ENCODE data around the gene THADA.
"Not testable (repeated sequence)": the region's sequence is repeated elsewhere in the genome, so short reads cannot be mapped to it uniquely, and the experiment has no call there.

Gene THADA

GRCh38 chr2:43594875-43595274 is 963 bp downstream of the THADA start:
- DNase-seq (ENCODE audit: low read depth), result no peak

DNA sequence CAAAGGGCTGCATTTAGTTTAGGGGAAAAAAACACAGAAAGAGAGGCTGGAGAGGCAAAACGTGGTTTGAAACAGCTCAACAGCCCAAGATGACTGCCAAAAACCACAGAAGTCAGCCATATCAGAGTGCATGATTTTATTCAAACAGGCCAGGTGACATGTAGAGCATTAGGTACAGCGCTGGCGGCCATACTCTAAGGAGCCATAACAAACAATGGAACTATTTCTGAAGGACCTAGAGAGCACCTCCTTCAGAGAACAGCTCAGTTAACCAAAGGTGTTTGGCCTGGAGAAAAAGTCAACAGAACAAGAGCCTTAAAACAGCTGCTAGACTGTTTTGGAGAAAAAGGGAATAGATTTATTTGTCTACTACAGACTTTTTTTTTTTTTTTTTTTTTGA is 2.6 kb downstream of the THADA start:
- no peak for DNase-seq (ENCODE audit: low read depth)

- no peak for DNase-seq (ENCODE audit: low read depth)
Measured at GRCh38 chr2:43592443-43592842, 3.4 kb downstream of the THADA start.

GRCh38 chr2:43585708-43586107 is 10.1 kb downstream of the THADA start:
- DNase-seq (ENCODE audit: low read depth), result no peak

GRCh38 chr2:43579275-43579981 is 16.4 kb downstream of the THADA start:
- DNase-seq (ENCODE audit: low read depth), result no peak

DNA sequence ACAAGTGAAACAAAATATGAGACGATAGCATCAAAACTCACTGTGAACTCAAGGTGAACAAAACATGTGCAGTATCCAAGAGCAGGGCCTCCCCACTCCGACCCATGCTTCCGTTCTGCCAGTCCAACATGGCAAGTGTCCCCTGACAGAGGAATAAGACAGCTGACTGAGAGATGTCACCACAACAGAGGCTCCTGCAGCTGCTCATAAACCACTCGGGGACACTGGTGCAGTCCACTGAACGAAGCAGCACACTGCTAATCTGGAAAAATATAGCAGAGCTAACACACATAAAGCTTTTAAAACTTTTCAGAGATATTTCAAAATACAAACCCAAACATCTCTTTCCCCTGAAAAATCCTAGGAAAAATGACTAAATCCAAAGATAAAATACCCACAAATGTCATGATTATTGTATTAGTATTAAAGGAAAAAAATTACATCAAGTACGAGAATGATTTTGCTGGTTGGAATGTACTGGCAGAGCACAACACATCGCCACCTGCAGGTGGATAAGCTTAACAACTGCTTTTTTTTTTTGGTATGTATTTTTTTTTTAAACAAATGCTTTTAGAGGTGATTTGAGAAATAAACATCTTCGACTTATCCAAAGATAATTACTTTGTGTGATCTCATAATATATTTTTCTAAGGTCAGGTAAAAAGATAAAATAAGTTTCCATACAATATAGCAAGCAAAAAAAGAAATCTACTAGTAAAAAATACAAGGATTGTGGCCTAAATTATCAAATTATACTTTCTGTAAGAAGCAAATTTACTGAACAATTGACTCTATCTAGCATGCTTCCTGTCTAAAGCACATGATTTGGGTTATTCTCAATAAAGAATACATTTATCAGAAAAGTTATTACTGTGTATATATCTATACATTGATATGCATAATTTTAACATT is 18.6 kb downstream of the THADA start:
- peak; percentile 31 for DNase-seq (ENCODE audit: low read depth)

DNA sequence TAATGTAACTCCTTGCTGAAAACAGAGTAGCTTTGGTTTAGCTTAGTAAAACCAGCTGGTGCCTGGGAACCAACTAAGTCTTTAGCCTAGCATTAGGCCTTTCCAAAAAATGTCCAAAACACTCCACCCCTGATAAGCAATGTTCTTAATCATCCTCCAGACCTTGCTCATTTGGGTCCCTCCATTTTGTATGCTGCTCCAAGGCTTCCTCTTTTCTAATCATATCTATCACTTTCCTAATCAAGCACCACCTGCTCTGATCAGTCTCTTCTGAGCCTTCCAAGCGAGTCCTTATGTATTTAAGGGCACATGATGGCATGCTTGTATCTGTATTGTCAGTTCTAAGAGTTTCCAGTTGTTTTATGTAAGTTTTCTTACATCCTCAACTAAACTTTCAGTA is 23.6 kb downstream of the THADA start:
- no peak for DNase-seq (ENCODE audit: low read depth)

- DNase-seq (ENCODE audit: low read depth), result no peak
Measured at GRCh38 chr2:43569921-43570320, 25.9 kb downstream of the THADA start.

- no peak for DNase-seq (ENCODE audit: low read depth)
Measured at GRCh38 chr2:43568228-43568627, 27.6 kb downstream of the THADA start.

GRCh38 chr2:43566461-43566729 is 29.4 kb downstream of the THADA start:
- DNase-seq (ENCODE audit: low read depth), result no peak

GRCh38 chr2:43563679-43564078 is 32.2 kb downstream of the THADA start:
- no peak for DNase-seq (ENCODE audit: low read depth)

DNA sequence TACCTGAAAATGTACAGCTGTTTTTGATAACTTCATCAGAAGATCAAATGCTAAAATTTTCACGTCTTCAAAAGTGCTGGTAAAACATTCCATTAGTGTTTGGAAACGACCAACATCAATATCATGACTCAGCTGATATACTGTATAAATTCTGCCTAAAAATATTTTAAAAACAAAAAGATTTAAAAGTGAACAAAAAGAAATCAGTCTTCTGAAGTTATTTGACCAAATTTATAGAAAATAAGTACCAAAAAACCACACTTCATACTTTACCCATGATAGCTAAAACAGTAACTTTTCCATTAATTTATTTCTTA is 35.6 kb downstream of the THADA start:
- no peak for DNase-seq (ENCODE audit: low read depth)

DNA sequence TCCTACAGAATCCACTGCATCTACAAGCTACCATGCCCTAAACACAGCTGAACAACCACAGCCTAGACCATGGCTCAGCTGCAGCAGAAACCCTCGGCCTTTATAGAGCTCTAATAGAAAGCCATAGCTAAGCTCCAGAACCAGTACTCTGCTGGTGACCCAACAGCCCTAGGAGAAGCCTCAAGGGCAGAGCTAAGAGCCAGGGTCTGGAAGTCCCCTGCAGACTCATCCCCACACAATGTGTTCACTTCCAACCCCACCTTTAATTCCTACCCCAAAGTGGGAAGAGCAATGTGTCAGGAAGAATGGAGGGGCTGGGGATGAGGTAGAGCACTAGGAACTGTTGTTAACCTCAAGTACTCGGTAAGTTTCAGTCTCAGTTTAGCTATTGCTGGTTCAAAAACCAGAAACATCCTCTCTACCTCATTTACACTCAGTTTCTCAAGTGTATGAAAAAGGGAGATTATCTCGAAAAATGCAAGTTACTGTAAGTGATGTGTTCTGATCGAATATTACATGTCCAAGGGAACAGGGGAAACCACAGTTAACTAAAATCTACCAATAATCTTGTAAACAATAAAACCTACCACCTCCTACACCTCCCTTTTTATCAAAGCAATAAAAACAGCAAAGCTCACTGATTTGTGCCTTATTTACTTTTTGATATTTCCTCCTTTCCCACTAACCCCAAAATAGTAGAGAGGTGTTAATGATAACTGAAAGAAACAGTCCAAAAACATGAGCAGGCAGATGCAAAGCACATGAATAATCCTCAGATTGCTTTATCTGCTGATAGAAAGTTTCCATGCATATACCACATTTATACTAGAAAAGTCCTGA is 36.2 kb downstream of the THADA start:
- DNase-seq (ENCODE audit: low read depth), result no peak

DNA sequence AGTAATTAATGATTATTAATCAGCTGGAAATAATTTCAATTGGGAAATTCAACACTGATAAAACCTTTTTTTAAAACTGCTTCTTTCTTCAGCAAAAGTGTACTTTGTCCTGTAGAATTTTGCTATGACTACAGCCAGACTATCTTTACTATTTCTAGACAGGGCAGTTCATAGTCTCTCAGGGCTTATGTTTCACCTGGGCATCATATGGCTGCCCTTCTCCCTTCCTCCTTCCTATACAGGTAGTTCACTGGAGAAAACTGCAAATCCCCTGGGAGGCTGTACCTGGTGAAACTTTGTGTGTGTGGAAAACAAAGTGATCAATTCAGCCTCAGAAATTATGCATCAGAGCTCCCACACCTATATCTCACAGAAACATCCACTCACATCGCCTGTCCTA is 38.6 kb downstream of the THADA start:
- DNase-seq (ENCODE audit: low read depth), result no peak

DNA sequence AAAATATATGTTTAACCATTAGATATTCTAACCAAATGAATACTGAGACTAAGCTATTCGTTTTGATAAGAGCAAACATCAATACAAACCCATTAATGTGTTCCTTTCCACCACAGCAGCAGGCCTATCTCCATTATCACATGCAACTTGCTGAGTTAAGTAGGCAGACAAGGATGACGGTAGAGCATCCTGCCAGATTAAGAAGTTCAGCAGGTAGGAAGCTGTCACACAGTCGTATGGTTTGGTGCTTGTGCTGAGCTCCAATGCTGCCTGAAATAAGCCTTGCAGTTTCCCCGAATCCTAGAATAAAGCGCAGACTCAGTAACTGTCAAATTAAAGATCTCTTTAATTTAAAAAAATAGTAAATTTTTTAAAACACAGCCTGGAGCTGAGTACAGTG is 39.6 kb downstream of the THADA start:
- DNase-seq (ENCODE audit: low read depth), result no peak

DNA sequence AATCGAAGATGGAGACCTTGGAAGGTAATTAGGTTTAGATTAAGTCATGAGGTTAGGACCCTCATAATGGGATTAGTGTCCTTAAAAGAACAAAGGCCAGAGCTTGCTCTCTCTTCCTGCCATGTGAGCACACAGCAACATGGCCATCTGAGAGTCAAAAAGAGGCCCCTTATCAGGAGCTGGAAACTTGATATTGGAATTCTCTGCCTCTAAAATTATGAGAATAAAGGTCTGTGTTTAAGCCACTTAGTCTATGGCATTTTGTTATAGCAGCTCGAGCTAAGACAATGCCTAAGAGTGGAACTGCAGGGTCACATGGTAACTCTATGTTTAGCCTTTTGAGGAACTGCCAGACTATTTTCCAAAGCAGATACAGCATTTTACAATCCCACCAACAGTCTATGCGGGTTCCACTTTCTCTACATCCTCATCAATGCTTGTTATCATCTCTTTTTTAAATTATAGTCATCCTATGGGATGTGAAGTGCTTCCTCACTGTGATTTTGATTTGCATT is 42.4 kb downstream of the THADA start:
- DNase-seq (ENCODE audit: low read depth), result no peak

GRCh38 chr2:43551990-43552389 is 43.8 kb downstream of the THADA start:
- DNase-seq (ENCODE audit: low read depth), result no peak

GRCh38 chr2:43548381-43548780 is 47.5 kb downstream of the THADA start:
- DNase-seq (ENCODE audit: low read depth), result not testable (repeated sequence)

DNA sequence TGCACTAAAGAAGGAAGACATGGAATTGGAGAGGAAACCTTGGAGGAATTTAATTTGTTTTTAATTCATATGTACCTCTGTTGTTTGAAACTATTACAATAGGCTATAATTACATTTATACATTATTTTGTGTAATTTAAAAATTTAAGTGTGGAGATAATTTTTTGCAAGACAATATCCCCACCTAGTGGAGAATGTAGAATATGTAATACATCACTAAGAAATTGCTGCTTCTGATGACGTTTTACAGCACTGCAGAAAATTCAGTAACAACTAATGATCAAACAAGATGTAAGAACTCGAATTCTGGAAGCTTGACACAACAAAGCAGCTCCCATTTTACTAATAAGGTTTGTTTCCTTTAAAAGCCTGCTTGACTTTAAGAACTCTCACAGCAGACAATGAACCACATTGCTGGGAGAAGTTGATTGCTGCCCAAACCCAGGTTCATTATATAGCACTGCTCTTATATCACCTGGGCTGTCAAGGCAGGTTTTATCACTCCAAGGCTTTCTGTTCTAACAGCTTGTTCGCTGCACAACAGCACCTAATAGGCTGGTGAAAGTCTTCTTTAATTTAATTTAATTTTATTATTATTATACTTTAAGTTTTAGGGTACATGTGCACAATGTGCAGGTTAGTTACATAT is 53.4 kb downstream of the THADA start:
- no peak for DNase-seq (ENCODE audit: low read depth)

DNA sequence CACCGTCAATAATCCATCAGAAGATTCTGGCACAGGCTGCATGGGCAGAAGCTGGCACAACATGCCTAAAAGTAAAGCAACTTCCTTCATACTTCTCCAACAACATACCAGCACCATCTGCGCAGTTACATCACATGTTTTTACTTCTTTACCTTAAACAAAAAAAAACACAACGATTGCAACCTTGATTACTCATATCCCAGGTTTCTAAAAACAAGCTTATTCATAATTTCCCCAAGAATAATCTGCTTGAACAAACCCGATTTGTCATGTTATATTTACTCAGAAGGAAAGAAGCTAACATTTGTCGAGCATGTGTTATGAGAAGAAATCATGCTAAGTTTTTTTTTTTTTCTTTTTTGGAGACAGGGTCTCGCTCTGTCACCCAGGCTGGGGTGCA is 54.7 kb downstream of the THADA start:
- DNase-seq (ENCODE audit: low read depth), result no peak

DNA sequence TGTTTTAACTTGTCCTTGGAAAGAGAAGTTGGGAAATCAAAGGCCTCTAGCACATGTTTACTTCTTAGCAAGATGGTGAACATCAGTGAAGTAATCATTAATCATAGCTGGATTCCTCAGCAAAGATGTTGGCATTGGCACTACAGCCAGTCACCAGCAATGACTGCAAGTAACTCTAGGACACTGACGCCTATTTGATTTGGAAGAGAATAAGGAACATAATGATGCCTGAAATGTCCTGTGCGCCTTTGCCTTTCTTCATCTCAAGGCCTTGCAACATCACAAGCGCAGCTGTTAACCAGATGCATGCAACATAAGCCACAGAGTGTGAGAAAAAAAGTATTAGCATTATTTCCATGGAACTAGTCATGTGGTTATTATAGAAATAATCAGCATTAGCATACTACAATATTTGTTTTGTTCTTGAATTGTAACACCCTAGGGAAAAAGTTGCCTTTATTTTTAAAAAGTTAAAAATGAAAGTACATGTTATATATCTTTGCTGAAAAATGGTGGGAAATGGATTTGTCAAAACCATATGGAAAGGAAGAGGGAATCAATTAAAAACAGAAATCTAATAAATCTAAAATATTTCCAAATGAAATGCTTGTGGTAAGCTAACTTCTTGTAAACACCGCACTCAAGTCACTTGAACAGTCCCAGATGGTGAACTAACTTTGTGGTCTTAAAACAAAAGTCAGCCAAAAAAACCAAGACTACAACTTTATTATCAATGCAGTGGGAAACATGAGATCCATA is 55.6 kb downstream of the THADA start:
- peak; percentile 59 for DNase-seq (ENCODE audit: low read depth)

DNA sequence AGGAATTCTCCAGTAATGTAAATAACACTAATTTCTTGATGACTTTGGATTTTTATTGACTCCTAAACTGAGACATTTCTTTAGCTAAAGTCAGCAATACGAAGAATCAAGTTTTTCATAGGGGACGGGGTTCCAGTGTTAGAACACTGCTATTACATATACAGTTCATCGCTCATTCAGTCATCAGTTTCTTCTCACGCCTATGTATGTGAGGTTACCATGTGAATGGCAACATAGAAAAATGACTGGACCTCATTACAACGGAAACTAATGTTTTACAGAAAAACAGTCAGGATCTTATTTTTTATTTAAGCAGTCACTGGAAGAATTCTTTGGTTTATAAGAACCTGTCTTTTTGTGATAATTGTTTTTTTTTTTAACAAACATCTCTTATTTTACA is 56.4 kb downstream of the THADA start:
- DNase-seq (ENCODE audit: low read depth), result no peak
